Measurements from ENCODE around the gene TRPC4AP.
"Not testable (repeated sequence)": the region's sequence is repeated elsewhere in the genome, so short reads cannot be mapped to it uniquely, and the experiment has no call there.

GRCh38 chr20:35052616-35053015 is 40.0 kb downstream of the TRPC4AP start:
- TF ChIP-seq POLR2A, CTCF (IDR thresholded peaks at IDR 0.05): not testable (repeated sequence)
